Ovary (tissue), 9 donors: ENCODE results near the gene UBE2E1. TPM values are rescaled to one million over a fixed set of nuclear protein-coding genes. Genes with fewer than 3 reads are reported as not detected.

Experiments
- DNase-seq, 5 donors: peaks; one replicate each; pipeline ENCODE4 v3.0.0-alpha.2; 2019 to 2020
- H3K27ac ChIP-seq, 2 donors: fragments of 200-600 bp; one replicate each; pipeline versions ENCODE4 v1.5.1 to v1.8.0; 2019 to 2022
- H3K27me3 ChIP-seq: fragments of 200-600 bp; one replicate; pipeline ENCODE4 v1.8.0; 2022
- H3K36me3 ChIP-seq: fragments of 200-600 bp; sonication (generic); one replicate; pipeline ENCODE4 v1.5.1; 2019
- H3K4me1 ChIP-seq: one replicate; pipeline ENCODE4 v1.8.1; 2013; ENCODE audit warnings: mild to moderate bottlenecking, moderate library complexity; ENCODE audit not compliant: insufficient read depth
- H3K4me3 ChIP-seq: fragments of 200-600 bp; sonication (generic); one replicate; pipeline ENCODE4 v1.5.1; 2017
- H3K9me3 ChIP-seq, 2 donors: fragments of 200-600 bp in 1 of 2; sonication (generic) in 1 of 2; one replicate each; pipeline versions ENCODE4 v1.5.1 to v1.8.1; 2013 to 2019; ENCODE audit warnings: mild to moderate bottlenecking in 1 of 2, moderate library complexity in 1 of 2
- EP300 ChIP-seq: sonication (generic); formaldehyde crosslinking; IDR thresholded peaks from one replicate; pipeline ENCODE4 v1.6.1; 2017; ENCODE audit warnings: antibody characterized with exemption
- POLR2A ChIP-seq: fragments of 450-650 bp; IDR thresholded peaks from one replicate; pipeline ENCODE4 v1.6.1; 2017; ENCODE audit warnings: antibody characterized with exemption, mild to moderate bottlenecking, moderate library complexity
- WGBS, 3 donors: extraction: QIAGEN DNeasy Blood & Tissue Kit in 1 of 3; methylation state at CpG; one replicate each; pipeline versions ENCODE4 v1.1.5 to v1.1.7; 2013 to 2017; 5-methylcytosine and 5-hydroxymethylcytosine counted together
- intact Hi-C, 4 donors: fragments of 100-400 bp; cut with DNase I; formaldehyde crosslinking; loops; one replicate each; pipeline versions ENCODE4 v1.11.0 to v1.15.1; 2022 to 2023
- polyA plus RNA-seq, 2 donors: library from polyadenylated mRNA; stranded (reverse); fragments of 200-250 nt in 1 of 2; fragments of 350-450 nt in 1 of 2; fragmentation: Illumina TruSeq in 1 of 2; extraction: RNeasy Lipid Tissue Mini Kit (QIAGEN cat#74804) in 1 of 2; gene quantifications; one replicate each; pipeline ENCODE4 v1.2.3, GENCODE V29; 2013 to 2014
- total RNA-seq, 7 donors: library from RNA; depleted of rRNA in 2 of 7; stranded (reverse); fragments of >200 nt in 2 of 7; fragmentation: NEBNext Ultra II Directional in 3 of 7; extraction: Animal tissue kit (Norgen Biotek cat#: 25700) in 3 of 7; gene quantifications; one replicate each; pipeline versions ENCODE4 v1.1.0 to v1.2.4, GENCODE V29; 2016 to 2023
- TF ChIP-seq, protein P1 (sequence below), 3 donors: fragments of 450-650 bp in 2 of 3; fragments of 200-600 bp in 1 of 3; IDR thresholded peaks; one replicate each; pipeline versions ENCODE4 v1.5.1 to v1.8.0; 2016 to 2022; ENCODE audit warnings: antibody characterized with exemption in 3 of 3, mild to moderate bottlenecking in 1 of 3
- donor health status: DM: no; HTN: no; CAD: no; lungs with moderate emphysema.
- donor health status: DM: no; HTN: no; CAD: no.
- donor health status: Bipolar disorder and iron deficiency.
- donor health status: DM: yes; HTN: yes; CAD: no.
- donor health status: DM: no; HTN: no; CAD: no.
- donor health status: DM: yes; HTN: yes; CAD: no.

UBE2E1 gene
- total and polyA plus RNA-seq, 9 donors, result 65.2 to 133 (median 76.7) TPM

- no peak for TF ChIP-seq POLR2A
- TF ChIP-seq, protein P1, sequence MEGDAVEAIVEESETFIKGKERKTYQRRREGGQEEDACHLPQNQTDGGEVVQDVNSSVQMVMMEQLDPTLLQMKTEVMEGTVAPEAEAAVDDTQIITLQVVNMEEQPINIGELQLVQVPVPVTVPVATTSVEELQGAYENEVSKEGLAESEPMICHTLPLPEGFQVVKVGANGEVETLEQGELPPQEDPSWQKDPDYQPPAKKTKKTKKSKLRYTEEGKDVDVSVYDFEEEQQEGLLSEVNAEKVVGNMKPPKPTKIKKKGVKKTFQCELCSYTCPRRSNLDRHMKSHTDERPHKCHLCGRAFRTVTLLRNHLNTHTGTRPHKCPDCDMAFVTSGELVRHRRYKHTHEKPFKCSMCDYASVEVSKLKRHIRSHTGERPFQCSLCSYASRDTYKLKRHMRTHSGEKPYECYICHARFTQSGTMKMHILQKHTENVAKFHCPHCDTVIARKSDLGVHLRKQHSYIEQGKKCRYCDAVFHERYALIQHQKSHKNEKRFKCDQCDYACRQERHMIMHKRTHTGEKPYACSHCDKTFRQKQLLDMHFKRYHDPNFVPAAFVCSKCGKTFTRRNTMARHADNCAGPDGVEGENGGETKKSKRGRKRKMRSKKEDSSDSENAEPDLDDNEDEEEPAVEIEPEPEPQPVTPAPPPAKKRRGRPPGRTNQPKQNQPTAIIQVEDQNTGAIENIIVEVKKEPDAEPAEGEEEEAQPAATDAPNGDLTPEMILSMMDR (IDR thresholded peaks at IDR 0.05), result no peak
- TF ChIP-seq EP300, result no peak
- no peak overlapping the region for H3K27ac ChIP-seq
- H3K9me3 ChIP-seq, result no peaks in the 10 kb centered on the region
- WGBS, 3 donors, result 94 to 100% (median 96%) methylated on average over 1 of the region's 1 CpG
- no peaks in the 10 kb centered on the region for H3K27me3 ChIP-seq
- intact Hi-C loops, result no loop called here
- H3K36me3 ChIP-seq, result no peaks in the 10 kb centered on the region
- peaks cover 6% of the 10 kb centered on the region for H3K4me1 ChIP-seq
- H3K4me3 ChIP-seq, result no peak overlapping the region
- no peak for DNase-seq
Observed at GRCh38 chr3:23820888-23821287, 15.1 kb downstream of the UBE2E1 start.

DNA sequence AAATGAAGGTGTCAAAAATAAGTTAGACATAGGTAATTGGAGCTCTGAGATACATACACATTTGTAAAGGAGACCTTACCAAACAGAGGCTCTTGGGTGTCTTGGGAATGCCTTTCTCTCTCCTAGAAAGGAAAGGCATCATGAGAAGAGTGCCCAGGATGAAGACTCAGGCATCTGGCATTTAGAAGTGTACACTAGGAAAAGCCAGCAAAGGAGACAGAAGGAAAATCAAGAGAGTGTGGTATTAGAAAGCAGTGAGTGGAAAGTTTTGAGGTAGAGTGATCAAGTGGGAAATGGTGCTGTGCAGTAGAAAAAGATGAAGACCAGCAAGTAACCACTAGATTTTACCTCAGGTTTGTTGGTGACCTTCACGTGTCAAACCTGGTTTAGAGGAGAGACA lies 16.1 kb downstream of the UBE2E1 start:
- 83 to 88% (median 85%) methylated on average over 1 of the region's 1 CpG for WGBS, 3 donors
- intact Hi-C loops, result no loop called here
- Histone ChIP-seq H3K27me3 (no peaks in the 10 kb centered on the region), H3K9me3 (no peaks in the 10 kb centered on the region), H3K4me1 (peaks cover 6% of the 10 kb centered on the region), H3K27ac (no peak overlapping the region), H3K4me3 (no peak overlapping the region), H3K36me3 (no peaks in the 10 kb centered on the region)
- TF ChIP-seq EP300 (no peak), POLR2A (no peak)
- TF ChIP-seq, protein P1 (IDR thresholded peaks at IDR 0.05), result no peak
- DNase-seq, result no peak

GRCh38 chr3:23822559-23822958 lies 16.8 kb downstream of the UBE2E1 start:
- Histone ChIP-seq H3K27ac (no peak overlapping the region), H3K4me3 (no peak overlapping the region), H3K4me1 (peaks cover 6% of the 10 kb centered on the region), H3K9me3 (no peaks in the 10 kb centered on the region), H3K36me3 (no peaks in the 10 kb centered on the region), H3K27me3 (no peaks in the 10 kb centered on the region)
- TF ChIP-seq, protein P1 (IDR thresholded peaks at IDR 0.05), result no peak
- TF ChIP-seq EP300, result no peak
- no peak for DNase-seq
- intact Hi-C loops, result no loop called here
- WGBS, 3 donors, result 91 to 95% (median 93%) methylated on average over 7 of the region's 7 CpGs

DNA sequence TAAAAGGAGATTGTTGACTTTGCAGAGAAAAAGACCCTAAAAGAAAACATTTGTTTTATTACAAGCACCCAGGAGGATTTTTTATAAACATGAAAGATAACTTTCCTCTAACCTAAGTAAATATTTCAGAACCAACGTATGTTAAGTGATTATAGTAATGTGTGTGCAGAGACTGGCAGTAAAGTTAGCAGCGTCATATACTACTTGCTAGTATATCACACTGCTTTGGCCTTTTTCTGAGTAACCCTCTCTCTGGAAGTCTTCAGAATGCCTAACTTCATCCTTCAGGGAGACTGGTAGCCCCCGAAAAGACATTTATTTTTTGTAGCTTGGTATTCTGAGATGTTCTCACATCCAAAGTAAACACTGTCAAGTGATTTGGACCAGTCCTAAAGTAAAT lies 17.9 kb downstream of the UBE2E1 start:
- Histone ChIP-seq H3K27me3 (no peaks in the 10 kb centered on the region), H3K4me1 (peaks cover 6% of the 10 kb centered on the region), H3K4me3 (no peak overlapping the region), H3K36me3 (no peaks in the 10 kb centered on the region), H3K27ac (no peak overlapping the region), H3K9me3 (no peaks in the 10 kb centered on the region)
- TF ChIP-seq, protein P1 (IDR thresholded peaks at IDR 0.05), result no peak
- TF ChIP-seq POLR2A, result no peak
- TF ChIP-seq EP300, result no peak
- intact Hi-C loops, result no loop called here
- DNase-seq, result no peak
- 51 to 57% (median 51%) methylated on average over 3 of the region's 3 CpGs for WGBS, 3 donors
